Measurements from ENCODE around the gene NRARP. TPM values are rescaled to one million over a fixed set of nuclear protein-coding genes. Genes with fewer than 3 reads are reported as not detected.

Gene NRARP
- total RNA-seq, 1 donor from 2014 or later, result 4.0 TPM

DNA sequence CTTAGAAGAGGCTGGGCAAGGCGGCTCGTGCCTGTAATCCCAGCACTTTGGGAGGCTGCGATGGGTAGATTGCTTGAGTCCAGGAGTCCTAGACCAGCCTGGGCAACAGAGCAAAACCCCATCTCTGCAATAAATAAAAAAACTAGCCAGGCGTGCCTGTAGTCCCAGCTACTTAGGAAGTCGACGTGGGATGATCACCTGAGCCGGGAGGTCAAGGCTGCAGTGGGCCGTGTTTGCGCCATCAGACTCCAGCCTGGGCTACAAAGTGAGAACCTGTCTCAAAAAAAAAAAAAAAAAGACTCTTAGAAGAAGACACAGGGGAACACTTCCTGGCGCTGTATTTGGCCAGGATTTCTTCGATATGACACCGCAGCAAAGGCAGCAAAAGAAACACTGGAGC, 23.7 kb upstream of the NRARP start:
- no peak for DNase-seq
- intact Hi-C loops (cut with micrococcal nuclease), result loop anchor here (10.0 kb wide), 1 partner anchor 79 kb away; no protein-coding TSS in a partner anchor
- ATAC-seq, result no peak

DNA sequence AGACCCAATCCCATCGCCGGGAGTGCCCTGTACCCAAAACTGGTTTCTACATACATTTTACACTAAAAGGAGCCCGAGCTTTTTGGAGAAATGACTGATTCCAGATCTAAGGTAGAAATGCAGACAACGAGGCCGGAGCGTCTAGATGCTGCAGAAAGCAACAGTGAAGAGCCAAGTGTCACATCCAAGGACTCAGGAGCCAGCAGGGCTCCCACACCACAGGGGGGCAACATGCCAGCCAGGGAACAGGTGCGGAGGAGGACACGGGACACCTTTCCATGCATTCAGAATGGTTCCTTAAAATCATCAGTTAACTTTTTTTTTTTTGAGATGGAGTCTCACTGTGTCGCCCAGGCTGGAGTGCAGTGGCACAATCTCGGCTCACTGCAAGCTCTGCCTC, 23.1 kb upstream of the NRARP start:
- DNase-seq, result no peak
- intact Hi-C loops (cut with micrococcal nuclease), result loop anchor here (10.0 kb wide), 1 partner anchor 80 kb away; no protein-coding TSS in a partner anchor
- no peak for ATAC-seq

DNA sequence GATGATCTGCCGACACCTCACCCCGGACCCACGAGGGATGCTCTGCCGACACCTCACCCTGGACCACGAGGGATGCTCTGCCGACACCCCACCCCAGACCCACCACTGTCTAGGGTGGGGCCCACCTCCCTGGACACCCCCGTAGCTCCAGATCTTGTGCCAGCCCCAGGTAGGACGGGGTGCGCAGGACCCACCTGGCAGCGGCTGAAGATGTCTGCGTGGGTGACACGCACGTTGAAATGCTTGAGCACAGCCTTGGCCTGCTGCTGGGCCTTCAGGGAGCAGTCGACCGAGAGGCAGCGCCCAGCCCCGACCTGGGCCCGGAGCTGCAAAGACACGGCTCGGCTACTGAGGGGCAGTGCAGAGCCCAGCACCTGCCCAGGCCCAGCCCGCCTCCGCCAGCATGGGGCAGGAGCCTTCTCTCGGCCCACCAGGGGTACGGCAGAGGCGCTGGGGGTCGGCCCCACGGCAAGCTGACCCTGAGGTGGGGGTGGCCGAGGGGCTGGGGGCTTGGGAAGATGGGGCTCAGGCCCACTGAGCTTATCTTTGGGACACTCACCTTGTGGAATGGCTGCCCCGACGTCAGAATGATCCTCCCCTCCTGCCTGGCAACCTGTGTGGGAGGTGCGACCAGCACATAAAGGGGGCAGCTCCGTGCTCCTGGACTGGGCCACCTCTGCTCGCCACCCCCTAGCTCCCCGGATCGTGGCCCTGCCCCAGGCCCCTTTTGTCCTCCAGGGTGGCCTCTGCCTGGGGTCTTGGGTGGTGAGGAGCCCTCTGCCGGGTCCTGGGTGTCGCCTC, 21.7 kb upstream of the NRARP start:
- no peak for ATAC-seq
- DNase-seq, result no peak
- intact Hi-C loops (cut with micrococcal nuclease), result loop anchor here (10.0 kb wide), 1 partner anchor 81 kb away; no protein-coding TSS in a partner anchor

DNA sequence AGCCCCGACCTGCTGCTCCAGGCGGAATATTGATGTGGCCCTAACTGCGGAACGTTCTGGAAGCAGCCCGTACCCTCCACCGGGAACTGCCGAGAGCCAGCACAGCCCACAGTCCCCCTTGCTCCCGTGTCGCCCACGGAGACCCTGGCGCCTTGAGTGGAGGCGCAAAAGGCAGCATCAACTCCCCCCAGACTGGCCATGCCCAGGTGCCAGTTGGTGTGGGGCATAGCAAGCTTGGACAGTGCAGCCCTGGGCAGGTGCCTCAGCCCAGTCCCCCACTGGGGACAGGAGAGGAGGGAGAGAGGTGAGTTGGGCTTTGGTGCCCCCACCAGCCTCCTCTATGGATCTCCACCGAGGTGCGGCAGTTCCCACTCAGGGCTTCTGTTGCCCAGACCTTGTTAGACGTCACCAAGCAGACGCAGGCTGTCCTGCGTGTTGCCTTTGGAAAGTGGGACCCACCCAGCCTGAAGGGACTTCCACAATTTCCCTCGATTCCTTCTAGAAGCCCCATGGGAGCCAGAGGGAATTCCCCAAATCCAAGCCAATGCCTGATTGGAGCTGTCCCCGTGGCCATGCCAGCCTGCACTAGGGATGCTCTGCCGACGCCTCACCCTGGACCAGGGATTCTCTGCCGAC, 19.8 kb upstream of the NRARP start:
- DNase-seq, result no peak
- intact Hi-C loops (cut with micrococcal nuclease), result loop anchor here (10.0 kb wide), 1 partner anchor 83 kb away; no protein-coding TSS in a partner anchor
- no peak for ATAC-seq

DNA sequence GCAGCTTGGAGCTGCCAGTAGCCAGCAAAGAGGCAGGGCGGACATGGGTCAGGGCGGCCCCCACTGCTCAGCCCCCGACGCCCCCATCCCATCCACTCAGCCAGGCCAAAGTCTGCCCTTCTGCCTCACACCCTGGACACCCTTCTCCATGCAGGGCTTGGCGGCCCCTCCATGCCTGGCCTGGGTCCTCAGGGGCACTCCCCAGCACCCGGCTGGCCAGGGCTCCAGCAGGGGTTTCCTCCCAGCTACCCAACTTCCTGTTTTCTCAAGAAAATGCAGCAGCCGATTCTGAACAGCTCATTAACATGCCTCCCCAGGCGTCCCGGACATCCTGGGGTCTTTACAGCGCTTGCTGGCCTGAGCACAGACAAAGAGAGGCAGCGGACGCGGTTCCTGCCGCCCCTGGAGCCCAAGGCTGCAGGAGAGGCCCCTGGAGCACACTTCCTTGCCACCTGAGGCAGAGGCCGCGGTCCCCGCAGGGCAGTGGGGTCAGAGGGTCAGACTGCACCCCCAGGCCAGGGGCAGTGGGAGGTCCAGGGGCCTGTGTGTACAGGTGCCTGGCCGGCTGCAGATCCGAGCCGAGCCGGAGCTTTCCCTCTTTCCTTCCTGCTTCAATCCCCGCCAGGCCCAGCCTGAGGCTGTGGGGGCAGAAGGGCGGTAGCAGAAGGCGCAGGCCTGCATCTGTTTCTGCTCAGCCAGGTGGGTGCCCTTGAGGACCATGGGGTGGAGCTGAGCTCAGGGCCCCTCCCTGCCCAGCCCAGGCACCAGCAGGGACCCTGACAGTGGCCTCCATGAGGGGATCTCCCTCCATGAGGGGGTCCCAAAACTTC, 18.7 kb upstream of the NRARP start:
- intact Hi-C loops (cut with micrococcal nuclease), result loop anchor here (10.0 kb wide), 1 partner anchor 84 kb away; no protein-coding TSS in a partner anchor
- ATAC-seq, result peak; percentile 3
- DNase-seq, result peak; percentile 36

DNA sequence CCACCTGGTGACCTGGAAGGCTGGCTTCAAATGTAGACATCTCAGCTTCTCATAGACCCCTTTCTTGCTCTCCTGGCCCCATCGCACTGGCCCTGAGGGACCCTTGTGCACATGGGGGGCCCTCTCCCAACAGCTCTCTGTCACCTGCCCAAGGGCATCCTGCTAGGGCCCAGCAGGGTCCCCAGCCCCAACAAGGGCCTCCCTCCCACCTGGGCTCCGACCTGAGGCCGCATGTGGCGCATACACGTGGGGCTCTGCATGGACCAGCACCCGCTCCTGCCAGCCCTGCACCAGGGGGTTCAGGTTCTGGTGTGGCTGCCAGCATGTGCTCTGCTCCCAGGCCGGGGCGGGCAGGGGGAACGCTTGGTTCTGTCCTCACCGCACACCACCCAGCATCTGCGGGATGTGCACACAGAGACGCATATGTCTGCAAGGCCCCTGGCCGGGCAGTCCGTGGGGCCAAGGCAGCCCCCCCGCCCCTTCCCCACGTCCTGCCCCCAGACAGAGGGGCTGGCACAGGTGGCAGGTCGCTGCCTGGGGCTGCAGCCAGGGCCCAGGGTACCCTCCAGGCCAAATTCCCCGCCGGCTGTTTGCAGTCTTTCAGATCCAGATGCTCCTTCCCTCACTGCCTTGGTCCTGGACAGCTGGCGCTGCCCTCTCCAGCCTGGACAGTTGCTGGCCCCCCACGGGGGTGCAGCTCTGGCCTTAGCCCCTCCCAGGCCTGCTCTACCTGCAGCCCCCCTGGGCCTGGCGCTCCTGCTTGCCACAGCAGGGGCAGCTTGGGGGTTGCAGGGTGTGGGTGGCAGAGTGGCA, 17.9 kb upstream of the NRARP start:
- intact Hi-C loops (cut with micrococcal nuclease), result loop anchor here (10.0 kb wide), 1 partner anchor 85 kb away; no protein-coding TSS in a partner anchor
- no peak for ATAC-seq
- peak; percentile 29 for DNase-seq

DNA sequence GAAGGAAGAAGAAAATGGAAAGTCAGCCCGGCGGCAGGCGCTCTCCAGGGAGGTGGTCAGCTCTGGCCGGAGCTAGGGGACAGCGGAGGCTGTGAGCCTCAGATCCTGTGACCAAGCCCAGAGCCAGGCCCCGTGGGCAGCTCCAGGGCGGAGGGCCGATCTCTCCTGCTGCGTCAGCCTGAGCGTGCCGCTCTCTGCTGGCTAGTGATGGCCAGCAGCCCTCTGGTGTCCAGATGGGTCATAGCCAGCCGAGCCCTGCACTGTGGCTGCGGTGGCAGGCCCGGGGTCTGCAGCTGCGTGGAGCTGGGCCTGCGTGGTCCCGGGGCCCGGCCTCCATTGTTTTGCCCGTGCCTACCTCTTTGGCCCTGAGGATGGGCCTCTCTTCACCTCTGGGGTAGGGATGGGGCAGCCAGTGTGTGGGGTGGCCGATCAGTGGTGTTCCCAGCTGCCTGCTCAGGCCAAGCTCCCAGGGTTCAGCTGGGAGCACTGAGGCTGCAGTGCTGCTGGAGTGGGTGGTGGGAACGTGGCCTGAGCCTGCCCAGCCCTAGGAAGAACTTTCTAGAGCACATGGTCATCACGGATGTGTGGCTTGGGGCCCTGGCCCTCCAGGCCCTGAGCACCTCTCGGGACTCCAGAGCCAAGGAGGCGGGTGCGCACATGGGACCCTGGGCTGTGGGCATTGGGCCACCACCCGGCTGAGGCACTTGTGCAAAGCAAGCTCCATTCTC, 17.1 kb upstream of the NRARP start:
- DNase-seq, result peak; percentile 75
- intact Hi-C loops (cut with micrococcal nuclease), result no loop called here
- ATAC-seq, result peak; percentile 70

DNA sequence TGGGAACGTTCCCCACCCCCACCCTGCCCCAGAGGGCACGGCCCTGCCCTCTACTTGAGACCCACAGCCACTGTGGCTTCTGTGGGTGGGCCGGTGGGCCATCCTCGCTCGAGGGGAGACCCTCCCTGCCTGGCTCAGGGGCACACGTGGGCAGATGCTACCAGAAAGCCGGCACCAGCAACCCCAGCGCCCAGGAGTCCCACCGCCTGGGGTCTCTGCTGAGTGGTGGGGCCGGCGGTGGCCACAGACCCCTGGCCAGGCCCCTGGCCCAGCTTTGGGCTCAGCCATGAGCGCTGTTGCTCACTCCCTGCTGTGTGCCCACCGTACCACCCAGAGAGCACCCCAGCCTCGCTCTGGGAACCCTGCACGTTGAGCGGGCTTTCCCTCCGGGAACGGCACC, 16.5 kb upstream of the NRARP start:
- intact Hi-C loops (cut with micrococcal nuclease), result no loop called here
- ATAC-seq, result no peak

DNA sequence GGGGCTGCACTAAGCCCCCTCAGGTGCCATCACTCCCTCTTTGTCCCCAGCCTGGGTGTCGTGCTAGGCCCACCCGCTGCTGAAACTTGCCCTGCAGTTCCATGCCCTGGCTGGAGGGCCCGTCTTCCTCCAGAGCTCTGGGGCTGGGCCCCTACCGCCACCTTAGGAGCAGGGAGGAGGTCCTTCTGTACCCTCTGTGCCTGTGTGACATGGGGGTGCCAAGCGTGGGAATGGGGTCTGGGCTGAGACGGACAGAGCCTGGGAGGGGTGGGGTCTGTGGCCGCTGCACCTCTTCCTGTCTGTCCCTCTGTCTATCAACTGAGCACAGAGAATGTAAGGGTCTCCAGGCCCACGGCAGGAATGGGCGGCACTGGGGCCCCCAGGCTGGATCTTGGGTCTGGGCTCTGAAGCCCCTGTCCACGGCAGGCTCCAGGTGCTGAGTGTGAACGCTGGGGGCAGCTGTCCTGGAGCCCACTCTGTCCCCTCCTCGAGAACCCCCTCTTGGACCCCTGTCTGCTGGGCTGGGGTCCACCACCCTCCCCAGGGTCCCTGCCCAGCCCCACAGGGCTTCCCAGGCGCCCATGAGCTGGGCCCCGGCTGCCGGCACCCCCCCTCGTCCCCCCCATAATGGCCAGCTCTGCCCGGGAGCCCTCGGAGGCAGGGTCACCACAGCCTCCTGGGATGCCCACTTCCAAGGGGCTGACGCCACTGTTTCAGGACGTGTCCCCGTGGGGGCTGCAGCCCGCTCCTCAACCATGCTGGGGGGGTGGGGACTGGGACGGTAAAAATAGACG, 15.8 kb upstream of the NRARP start:
- ATAC-seq (no peak), DNase-seq (no peak)
- intact Hi-C loops (cut with micrococcal nuclease), result no loop called here

More for the DNA sequence above, 16.5 kb upstream of the NRARP start:
- DNase-seq, result no peak

DNA sequence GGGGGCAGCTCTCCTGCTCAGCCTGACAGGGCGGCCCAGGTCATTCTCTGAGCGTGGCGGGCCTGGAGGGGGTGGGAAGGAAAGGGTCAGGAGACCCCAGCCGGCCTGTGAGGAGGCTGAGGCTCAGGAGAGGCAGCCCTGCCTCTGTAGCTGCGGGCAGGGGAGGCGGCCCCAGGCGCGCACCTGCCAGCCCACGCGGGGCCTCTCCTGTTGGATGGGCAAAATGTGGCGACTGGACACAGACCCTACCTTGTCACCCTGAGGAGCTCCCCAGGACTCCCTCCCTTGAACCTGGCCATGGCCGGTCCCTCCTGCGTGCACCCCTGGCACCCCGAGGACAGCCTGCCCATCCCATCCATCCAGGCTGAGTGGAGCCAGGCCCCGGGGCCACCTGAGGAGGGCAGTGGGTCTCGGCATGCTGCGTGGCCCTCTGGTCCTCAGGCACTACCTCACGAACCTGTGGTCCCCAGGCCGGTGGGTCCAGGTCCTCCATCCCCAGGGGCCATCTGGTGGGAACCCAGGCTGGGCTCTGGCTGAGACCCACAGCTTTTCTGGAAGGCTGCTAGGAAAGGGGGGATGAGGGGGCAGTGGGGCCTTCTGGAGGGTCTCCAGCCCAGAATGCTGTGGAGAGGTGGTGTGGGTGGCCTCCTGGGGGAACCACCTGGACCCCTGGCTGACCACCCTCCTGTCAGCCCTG, 15.1 kb upstream of the NRARP start:
- ATAC-seq (no peak), DNase-seq (no peak)
- intact Hi-C loops (cut with micrococcal nuclease), result no loop called here

DNA sequence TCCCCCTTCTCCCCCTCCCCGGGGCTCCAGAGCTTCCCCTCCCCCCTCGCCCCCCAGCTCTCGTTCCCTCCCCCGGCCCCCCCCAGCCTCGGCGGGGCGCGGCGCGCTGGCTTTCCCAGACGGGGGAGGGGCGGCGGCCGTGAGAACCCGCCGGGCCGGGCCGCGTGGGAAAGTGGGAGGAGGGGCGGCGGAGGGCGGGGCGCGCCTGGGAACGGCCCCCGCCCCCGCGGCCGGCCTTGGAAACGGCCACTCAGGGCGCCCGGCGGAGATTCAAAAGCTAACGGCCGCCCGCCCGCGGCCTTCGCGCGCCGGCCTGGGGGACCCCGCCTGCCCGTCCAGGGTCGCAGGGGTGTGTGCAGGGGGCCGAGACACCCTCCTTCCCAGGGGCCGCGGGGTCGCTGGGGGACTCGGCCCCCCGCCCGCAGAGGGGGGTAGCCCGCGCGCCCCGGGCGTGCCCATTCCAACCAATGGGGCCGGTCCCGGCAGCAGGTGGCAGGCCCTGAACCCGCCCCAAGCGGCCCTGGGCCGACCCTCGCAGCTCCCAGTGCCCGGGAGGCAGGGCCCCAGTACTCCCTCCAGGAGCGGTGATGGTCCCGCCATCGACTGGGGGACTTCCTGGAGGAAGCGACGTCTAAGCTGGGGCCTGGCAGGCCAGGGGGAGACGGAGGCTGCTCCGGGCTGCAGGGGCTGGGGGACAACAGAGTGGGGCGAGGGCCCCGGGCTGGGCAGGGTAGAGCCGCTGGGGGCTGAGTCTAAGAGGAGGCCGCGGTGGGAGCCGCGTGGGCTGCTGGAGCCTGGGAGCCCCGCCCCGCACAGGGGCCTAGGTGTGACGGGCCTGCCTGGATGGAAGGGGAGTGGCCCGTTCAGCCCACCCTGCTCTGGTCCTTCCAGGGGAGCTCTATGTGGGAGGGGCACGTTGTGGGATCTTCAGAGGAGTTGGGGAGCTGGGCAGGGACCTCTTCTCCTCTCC, 14.2 kb upstream of the NRARP start:
- ATAC-seq (peak; percentile 50), DNase-seq (peak; percentile 76)
- intact Hi-C loops (cut with micrococcal nuclease), result no loop called here

DNA sequence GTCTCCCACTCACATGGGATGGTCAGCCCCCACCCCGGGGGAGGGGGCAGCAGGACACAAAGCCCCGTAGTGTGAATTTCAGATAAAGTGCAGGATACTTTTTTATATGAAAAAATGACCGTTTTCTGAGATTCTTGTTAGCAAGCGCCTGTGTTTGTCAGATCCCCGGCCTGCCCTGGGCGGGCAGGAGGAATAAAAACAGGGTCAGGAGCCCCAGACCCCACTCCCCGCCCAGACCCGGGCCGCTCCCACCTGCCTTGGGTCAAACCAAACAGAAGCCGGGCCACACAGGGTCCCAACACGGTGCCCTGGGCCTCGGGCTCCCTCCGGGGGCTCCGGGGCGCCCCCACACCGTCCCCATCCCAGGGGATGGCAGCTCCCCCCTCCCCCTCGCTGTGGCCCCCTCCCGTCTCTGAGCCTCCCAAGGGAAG, 13.5 kb upstream of the NRARP start:
- DNase-seq, result no peak
- ATAC-seq, result no peak

DNA sequence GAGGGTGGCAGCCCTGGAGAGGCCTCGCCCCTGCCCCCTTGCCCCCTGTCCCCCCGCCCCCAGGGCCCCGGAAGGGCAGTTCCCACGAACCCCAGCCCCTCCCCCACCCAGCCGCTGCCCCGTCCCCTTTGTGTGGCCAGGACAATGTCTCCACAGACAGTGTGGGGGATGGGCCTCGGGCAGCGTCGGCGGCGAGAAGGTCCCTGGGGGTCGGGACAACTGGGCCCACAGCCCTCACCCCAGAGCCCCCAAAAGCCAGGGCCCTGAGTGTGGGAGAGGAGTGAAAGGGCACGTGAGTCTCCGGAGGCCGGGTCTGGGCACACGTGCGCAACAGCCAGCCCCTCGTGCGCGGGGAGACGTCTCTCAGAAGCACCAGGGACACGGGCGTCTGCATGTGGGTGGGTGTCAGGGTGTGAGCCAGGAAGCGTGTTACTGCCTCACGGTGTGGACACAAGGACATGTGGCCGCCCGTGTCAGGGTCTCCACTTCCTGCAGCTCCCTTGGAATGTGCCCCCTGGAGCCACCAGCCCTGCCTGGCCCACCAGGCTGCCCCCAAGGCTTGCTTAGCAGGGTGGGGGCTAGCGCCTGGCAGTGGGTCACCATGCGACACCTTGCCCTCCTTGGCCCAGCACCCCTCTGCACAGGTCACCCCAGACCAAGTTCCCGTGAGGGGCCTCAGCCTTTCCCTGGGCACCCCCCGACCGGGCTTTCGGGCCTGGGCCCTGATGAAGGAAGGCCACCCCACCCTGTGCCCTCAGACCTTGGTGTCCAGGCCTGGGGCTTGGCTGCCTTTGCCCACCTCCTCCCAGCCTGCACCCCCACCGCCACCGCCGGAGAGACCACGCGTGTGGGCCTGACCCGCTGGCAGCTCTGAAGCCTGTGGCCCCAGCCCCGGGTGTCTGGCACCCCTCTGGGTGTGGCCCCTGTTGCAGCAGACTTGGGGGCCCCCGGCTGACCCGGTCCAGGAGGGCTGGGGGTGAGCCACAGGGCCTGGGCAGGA, 12.8 kb upstream of the NRARP start:
- peak; percentile 34 for DNase-seq
- ATAC-seq, result no peak
- intact Hi-C loops (cut with micrococcal nuclease), result no loop called here

More for the DNA sequence above, 13.5 kb upstream of the NRARP start:
- intact Hi-C loops (cut with micrococcal nuclease), result no loop called here

DNA sequence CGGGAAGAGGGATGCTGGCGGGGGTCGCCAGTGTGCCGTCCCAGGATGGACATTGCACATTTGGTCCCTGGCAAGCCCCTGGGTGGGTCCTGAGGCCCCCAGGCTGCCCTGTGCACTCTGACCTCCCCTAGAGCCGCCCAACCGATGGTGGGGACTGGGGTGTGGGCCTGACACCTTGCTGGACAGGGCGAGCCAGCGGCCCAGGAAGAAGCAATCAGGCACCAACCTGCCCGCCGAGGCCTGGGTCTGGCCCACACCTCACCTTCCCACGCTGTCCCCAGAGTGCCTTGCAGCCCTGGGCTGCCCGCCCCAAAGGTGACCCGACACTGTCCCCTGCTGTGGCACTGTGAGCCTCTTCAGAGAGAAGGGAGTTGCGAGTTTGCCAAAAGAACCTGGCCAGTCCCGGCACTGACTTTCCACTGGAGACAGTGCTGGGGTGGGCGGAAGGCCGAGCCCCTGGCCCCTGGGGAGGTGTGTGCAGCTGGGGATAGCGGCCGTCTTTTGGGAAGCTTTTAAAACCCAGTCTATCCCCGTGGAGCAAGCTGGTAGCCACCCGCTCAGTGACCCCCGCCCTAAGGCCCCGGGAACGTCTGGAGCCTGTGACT, 12.0 kb upstream of the NRARP start:
- intact Hi-C loops (cut with micrococcal nuclease), result no loop called here
- no peak for ATAC-seq
- no peak for DNase-seq
